K562 (cell line): ENCODE measurements around the gene KIF21A. TPM values are rescaled to one million over a fixed set of nuclear protein-coding genes. Genes with fewer than 3 reads are reported as not detected.

Source experiments
- ATF2 ChIP-seq: sonication (generic); formaldehyde crosslinking; IDR thresholded peaks from 2 replicates; pipeline ENCODE4 v1.8.1; 2022; ENCODE audit warnings: missing genetic modification reagents
- CTCF ChIP-seq, 3 experiments: IDR thresholded peaks in 2 of 3; conservative IDR thresholded peaks in 1 of 3; 2 replicates each; pipeline ENCODE4 v1.5.1; 2011 to 2012; ENCODE audit warnings: low read length in 3 of 3, mild to moderate bottlenecking in 3 of 3, control low read depth in 2 of 3, improper control_type of control experiment in 1 of 3, inconsistent platforms in 1 of 3, low read depth in 1 of 3, mixed read lengths in 1 of 3, moderate library complexity in 1 of 3; ENCODE audit not compliant: insufficient read depth in 2 of 3
- POLR2A ChIP-seq: fragments of 450-650 bp; conservative IDR thresholded peaks from 2 replicates; pipeline ENCODE4 v1.6.1; 2016
- ZFP36 ChIP-seq: fragments of 150-350 bp; IDR thresholded peaks from 2 replicates; pipeline ENCODE4 v1.6.1; 2018; ENCODE audit warnings: low read length, low read depth; ENCODE audit not compliant: partially characterized antibody
- ZNF518B ChIP-seq: fragments of 250-450 bp; sonication (Bioruptor Pico); IDR thresholded peaks from 2 replicates; pipeline ENCODE4 v1.5.0; 2021; ENCODE audit warnings: mild to moderate bottlenecking, moderate library complexity
- polyA plus RNA-seq, 8 experiments: library from polyadenylated mRNA; depleted of rRNA in 4 of 8; stranded (reverse) in 5 of 8; unstranded in 3 of 8; fragments of >200 nt; fragmentation: Nextera tagmentation in 2 of 8; fragmentation: Illumina TruSeq in 1 of 8; extraction: Ambion mirVana in 2 of 8; extraction: Trizol in 1 of 8; gene quantifications; 2 replicates each; pipeline versions ENCODE4 v1.2.1 to v1.2.3, GENCODE V29; 2011 to 2014; ENCODE audit warnings: inconsistent platforms in 1 of 8, missing spikeins in 1 of 8
- total RNA-seq, 7 experiments: library from RNA; depleted of rRNA in 6 of 7; stranded (reverse); fragments of >200 nt in 6 of 7; fragmentation: Illumina TruSeq in 2 of 7; extraction: Trizol in 2 of 7; gene quantifications; 2 replicates each; pipeline versions ENCODE4 v1.2.1 to v1.2.3, GENCODE V29; 2011 to 2021; ENCODE audit warnings: low replicate concordance in 1 of 7
- TF ChIP-seq, protein P1 (sequence below): fragments of 450-650 bp; IDR thresholded peaks from 2 replicates; pipeline ENCODE4 v1.6.1; 2016; ENCODE audit warnings: mild to moderate bottlenecking, moderate library complexity

Gene KIF21A
- total and polyA plus RNA-seq, 9 of the 15 experiments (the other 6 are each of a cell fraction or from before 2014, with no cell fraction given) = 17.7 to 45.0 (median 30.3) TPM

DNA sequence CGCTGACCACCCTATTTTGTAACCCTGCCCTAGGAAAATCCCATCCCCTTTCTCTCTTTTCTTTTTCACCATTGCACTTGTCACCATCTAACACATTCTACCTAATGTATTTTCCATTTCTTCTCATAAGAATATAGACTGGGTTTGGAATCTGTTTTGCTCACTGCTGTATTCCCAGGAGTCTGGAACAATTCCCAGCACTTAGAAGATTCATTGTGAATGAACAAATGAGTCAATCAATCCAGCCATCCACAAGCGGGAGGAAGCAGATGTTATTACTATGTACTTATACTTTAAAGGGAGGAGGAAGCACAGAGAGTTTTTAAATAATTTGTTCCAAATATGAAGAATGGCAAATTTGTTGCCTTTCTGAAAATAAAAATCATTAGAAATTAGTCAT lies 142.1 kb downstream of the KIF21A start (continued):
- TF ChIP-seq, protein P1, sequence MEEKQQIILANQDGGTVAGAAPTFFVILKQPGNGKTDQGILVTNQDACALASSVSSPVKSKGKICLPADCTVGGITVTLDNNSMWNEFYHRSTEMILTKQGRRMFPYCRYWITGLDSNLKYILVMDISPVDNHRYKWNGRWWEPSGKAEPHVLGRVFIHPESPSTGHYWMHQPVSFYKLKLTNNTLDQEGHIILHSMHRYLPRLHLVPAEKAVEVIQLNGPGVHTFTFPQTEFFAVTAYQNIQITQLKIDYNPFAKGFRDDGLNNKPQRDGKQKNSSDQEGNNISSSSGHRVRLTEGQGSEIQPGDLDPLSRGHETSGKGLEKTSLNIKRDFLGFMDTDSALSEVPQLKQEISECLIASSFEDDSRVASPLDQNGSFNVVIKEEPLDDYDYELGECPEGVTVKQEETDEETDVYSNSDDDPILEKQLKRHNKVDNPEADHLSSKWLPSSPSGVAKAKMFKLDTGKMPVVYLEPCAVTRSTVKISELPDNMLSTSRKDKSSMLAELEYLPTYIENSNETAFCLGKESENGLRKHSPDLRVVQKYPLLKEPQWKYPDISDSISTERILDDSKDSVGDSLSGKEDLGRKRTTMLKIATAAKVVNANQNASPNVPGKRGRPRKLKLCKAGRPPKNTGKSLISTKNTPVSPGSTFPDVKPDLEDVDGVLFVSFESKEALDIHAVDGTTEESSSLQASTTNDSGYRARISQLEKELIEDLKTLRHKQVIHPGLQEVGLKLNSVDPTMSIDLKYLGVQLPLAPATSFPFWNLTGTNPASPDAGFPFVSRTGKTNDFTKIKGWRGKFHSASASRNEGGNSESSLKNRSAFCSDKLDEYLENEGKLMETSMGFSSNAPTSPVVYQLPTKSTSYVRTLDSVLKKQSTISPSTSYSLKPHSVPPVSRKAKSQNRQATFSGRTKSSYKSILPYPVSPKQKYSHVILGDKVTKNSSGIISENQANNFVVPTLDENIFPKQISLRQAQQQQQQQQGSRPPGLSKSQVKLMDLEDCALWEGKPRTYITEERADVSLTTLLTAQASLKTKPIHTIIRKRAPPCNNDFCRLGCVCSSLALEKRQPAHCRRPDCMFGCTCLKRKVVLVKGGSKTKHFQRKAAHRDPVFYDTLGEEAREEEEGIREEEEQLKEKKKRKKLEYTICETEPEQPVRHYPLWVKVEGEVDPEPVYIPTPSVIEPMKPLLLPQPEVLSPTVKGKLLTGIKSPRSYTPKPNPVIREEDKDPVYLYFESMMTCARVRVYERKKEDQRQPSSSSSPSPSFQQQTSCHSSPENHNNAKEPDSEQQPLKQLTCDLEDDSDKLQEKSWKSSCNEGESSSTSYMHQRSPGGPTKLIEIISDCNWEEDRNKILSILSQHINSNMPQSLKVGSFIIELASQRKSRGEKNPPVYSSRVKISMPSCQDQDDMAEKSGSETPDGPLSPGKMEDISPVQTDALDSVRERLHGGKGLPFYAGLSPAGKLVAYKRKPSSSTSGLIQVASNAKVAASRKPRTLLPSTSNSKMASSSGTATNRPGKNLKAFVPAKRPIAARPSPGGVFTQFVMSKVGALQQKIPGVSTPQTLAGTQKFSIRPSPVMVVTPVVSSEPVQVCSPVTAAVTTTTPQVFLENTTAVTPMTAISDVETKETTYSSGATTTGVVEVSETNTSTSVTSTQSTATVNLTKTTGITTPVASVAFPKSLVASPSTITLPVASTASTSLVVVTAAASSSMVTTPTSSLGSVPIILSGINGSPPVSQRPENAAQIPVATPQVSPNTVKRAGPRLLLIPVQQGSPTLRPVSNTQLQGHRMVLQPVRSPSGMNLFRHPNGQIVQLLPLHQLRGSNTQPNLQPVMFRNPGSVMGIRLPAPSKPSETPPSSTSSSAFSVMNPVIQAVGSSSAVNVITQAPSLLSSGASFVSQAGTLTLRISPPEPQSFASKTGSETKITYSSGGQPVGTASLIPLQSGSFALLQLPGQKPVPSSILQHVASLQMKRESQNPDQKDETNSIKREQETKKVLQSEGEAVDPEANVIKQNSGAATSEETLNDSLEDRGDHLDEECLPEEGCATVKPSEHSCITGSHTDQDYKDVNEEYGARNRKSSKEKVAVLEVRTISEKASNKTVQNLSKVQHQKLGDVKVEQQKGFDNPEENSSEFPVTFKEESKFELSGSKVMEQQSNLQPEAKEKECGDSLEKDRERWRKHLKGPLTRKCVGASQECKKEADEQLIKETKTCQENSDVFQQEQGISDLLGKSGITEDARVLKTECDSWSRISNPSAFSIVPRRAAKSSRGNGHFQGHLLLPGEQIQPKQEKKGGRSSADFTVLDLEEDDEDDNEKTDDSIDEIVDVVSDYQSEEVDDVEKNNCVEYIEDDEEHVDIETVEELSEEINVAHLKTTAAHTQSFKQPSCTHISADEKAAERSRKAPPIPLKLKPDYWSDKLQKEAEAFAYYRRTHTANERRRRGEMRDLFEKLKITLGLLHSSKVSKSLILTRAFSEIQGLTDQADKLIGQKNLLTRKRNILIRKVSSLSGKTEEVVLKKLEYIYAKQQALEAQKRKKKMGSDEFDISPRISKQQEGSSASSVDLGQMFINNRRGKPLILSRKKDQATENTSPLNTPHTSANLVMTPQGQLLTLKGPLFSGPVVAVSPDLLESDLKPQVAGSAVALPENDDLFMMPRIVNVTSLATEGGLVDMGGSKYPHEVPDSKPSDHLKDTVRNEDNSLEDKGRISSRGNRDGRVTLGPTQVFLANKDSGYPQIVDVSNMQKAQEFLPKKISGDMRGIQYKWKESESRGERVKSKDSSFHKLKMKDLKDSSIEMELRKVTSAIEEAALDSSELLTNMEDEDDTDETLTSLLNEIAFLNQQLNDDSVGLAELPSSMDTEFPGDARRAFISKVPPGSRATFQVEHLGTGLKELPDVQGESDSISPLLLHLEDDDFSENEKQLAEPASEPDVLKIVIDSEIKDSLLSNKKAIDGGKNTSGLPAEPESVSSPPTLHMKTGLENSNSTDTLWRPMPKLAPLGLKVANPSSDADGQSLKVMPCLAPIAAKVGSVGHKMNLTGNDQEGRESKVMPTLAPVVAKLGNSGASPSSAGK = no peak
- TF ChIP-seq ZNF518B (CRISPR knock-in tag) (no peak), CTCF (IDR thresholded peaks at IDR 0.05 in 2 of 3, conservative IDR thresholded peaks at IDR 0.05 in 1 of 3; ENCODE audit: insufficient read depth in 2 of 3, low read depth in 1 of 3, low read length in 3 of 3) (no peak), ATF2 (no peak), ZFP36 (no peak), POLR2A (no peak)
